ENCODE measurements around the gene ZNF860. TPM values are rescaled to one million over a fixed set of nuclear protein-coding genes. Genes with fewer than 3 reads are reported as not detected.
"Not testable (repeated sequence)": the region's sequence is repeated elsewhere in the genome, so short reads cannot be mapped to it uniquely, and the experiment has no call there.

The ZNF860 gene
- total and polyA plus RNA-seq, 5 experiments from 2014 or later: 1.1 to 2.1 TPM; not detected in 3

DNA sequence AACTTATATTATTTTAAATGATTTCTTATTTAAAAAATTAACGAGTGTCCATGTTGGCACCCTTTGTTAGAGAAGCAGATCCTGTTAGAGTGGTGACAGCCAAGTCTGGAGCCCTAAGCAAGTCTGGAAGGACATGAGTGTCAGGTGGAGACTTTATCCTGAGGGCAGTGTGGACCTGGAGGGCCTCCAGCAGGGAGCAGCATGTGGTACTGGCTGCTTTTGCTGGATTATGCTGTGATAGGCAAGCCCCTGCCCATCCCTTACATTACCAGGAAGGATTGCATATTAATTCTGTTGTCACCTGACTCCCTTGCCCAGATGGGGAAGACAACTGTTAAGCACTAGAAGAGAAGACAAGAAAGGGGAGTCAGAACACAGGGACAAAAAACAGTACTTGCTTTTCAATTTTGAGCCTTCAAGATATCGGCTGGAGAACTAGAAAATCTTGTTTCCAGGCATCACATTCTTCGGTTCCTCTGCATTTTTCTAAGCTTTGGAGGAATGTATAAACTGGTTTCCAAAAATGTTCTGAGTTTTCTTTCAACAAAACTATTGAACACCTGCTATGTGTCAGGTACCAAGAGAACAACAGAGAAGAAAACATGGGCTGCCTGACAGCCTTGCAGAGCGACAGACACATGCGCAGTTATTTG is 22.7 kb downstream of the ZNF860 start:
- POLR2A ChIA-PET: no interaction called here
- H3K27ac Mint-ChIP-seq: no peak overlapping the region
- peaks cover 8 to 48% (median 20%) of the 10 kb centered on the region in 5 donors for H3K27me3 Mint-ChIP-seq
- ATAC-seq: no peak
- H3K36me3 Mint-ChIP-seq: no peaks in the 10 kb centered on the region
- no peak overlapping the region for H3K4me3 Mint-ChIP-seq
- DNase-seq: no peak
- peaks cover 0 to 4% (median 0%) of the 10 kb centered on the region in 9 donors for H3K9me3 Mint-ChIP-seq
- H3K4me1 Mint-ChIP-seq: peaks cover 0 to 19% (median 4%) of the 10 kb centered on the region in 4 donors

DNA sequence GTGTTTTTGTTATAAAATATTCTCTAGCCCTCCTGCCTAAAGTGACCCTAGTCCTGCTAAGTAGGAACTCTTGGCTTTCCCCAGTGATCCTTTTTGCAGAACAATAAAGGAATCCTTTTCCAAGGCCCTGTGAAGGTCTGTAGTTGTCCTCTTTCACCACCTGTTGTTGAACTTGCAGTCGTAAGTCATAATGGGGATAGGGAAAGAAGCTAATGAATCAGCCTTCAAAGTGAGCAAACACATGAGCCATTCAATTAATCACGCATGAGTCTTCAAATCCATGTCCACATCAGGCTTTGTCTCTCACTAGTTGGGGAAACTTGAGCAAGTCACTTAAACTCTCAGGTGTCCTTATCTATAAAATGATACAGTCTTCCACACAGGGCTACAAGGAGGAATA is 27.6 kb downstream of the ZNF860 start:
- Mint-ChIP-seq H3K27me3 (peaks cover 6 to 37% (median 14%) of the 10 kb centered on the region in 5 donors), H3K4me1 (peaks cover 0 to 14% (median 7%) of the 10 kb centered on the region in 4 donors), H3K36me3 (peaks cover 0 to 2% (median 0%) of the 10 kb centered on the region in 3 donors), H3K27ac (no peak overlapping the region), H3K4me3 (no peak overlapping the region), H3K9me3 (peaks cover 0 to 4% (median 0%) of the 10 kb centered on the region in 9 donors)
- ATAC-seq: no peak
- DNase-seq: no peak
- POLR2A ChIA-PET: no interaction called here

DNA sequence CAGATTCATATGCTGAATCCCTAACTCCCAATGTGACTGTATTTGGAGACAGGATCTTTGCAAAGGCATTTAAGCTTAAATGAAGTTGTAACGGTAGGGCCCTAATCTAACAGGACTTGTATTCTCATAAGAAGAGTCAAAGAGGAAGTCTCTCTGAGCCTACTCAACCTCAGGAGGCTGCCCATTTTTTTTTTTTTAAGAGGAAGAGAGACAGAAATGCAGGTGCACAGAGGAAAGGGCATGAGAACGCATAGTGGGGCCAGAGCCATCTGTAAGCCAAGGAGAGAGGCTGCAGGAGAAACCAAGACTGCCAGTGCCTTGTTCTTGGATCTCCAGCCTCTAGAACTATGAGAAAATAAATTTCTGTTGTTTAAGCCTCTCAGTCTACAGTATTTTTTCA is 28.4 kb downstream of the ZNF860 start:
- peaks cover 0 to 2% (median 0%) of the 10 kb centered on the region in 3 donors for H3K36me3 Mint-ChIP-seq
- peaks cover 0 to 4% (median 0%) of the 10 kb centered on the region in 9 donors for H3K9me3 Mint-ChIP-seq
- H3K27ac Mint-ChIP-seq: no peak overlapping the region
- POLR2A ChIA-PET: no interaction called here
- no peak for DNase-seq
- peaks cover 6 to 32% (median 14%) of the 10 kb centered on the region in 5 donors for H3K27me3 Mint-ChIP-seq
- H3K4me1 Mint-ChIP-seq: peaks cover 0 to 14% (median 7%) of the 10 kb centered on the region in 4 donors
- no peak overlapping the region for H3K4me3 Mint-ChIP-seq
- ATAC-seq: no peak

DNA sequence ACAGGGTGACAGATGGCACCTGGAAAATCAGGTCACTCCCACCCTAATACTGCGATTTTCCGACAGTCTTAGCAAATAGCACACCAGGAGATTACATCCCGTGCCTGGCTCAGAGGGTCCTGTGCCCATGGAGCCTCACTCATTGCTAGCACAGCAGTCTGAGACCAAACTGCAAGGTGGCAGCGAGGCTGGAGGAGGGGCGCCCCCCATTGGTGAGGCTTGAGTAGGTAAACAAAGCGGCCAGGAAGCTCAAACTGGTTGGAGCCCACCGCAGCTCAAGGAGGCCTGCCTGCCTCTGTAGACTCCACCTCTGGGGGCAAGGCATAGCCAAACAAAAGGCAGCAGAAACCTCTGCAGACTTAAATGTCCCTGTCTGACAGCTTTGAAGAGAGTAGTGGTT is 29.1 kb downstream of the ZNF860 start:
- H3K36me3 Mint-ChIP-seq, H3K4me3 Mint-ChIP-seq, POLR2A ChIA-PET, H3K27ac Mint-ChIP-seq, H3K9me3 Mint-ChIP-seq, DNase-seq, ATAC-seq: not testable (repeated sequence)
- peaks cover 0 to 14% (median 7%) of the 10 kb centered on the region in 4 donors for H3K4me1 Mint-ChIP-seq
- peaks cover 6 to 32% (median 14%) of the 10 kb centered on the region in 5 donors for H3K27me3 Mint-ChIP-seq

DNA sequence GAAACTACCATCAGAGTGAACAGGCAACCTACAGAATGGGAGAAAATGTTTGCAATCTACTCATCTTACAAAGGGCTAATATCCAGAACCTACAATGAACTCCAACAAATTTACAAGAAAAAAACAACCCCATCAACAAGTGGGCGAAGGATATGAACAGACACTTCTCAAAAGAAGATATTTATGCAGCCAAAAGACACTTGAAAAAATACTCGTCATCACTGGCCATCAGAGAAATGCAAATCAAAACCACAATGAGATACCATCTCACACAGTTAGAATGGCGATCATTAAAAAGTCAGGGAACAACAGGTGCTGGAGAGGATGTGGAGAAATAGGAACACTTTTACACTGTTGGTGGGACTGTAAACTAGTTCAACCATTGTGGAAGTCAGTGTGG is 34.1 kb downstream of the ZNF860 start:
- POLR2A ChIA-PET, H3K9me3 Mint-ChIP-seq, DNase-seq, H3K4me1 Mint-ChIP-seq, H3K36me3 Mint-ChIP-seq, H3K27ac Mint-ChIP-seq, H3K4me3 Mint-ChIP-seq, ATAC-seq: not testable (repeated sequence)
- H3K27me3 Mint-ChIP-seq: peaks cover 1 to 23% (median 3%) of the 10 kb centered on the region in 5 donors

- Mint-ChIP-seq H3K4me3 (no peak overlapping the region), H3K27ac (no peak overlapping the region), H3K4me1 (peaks cover 0 to 7% (median 1%) of the 10 kb centered on the region in 4 donors), H3K9me3 (peaks cover 0 to 5% (median 0%) of the 10 kb centered on the region in 9 donors), H3K36me3 (no peaks in the 10 kb centered on the region), H3K27me3 (peaks cover 0 to 11% (median 3%) of the 10 kb centered on the region in 5 donors)
- ATAC-seq (no peak), DNase-seq (no peak)
- POLR2A ChIA-PET: no interaction called here
Observed at GRCh38 chr3:32017286-32017685, 35.7 kb downstream of the ZNF860 start.

DNA sequence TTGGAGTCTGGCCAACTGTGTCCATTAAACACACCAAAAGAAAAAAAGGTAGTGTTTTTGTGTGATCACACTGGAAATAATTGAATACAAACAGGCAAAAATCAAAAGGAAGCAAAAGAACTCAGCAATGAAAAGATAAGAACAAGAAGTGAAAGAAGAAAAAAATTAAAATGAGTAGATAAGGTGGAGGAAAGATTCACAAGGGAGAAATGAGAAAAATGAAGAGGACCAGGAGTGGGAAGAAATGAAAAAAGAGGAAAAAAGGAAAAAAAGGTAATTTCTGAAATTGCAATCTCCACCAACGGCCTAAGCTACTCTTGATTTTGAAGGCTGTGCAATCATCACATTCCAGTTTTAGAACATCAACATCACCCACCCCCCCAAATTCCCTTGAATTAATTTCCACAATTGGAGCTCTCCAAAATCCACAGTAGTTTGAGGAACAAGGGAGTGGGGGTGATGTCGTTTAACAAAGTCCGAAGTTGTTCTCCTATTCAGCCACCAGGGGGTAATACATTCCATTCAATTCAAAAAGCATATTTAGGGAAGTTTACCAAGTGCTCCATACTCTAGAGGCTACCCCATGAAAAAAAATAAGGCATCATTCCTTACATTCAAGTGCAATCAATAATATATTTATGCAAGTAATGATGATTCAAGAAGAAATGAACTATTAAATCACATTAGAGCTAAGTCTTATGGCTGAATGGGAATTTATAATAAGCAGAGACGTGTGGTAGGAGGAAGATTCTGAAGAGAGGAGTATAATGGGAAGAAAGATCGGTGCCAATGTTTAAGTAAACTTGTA is 37.4 kb downstream of the ZNF860 start:
- Mint-ChIP-seq H3K27me3 (peaks cover 0 to 9% (median 0%) of the 10 kb centered on the region in 5 donors), H3K4me3 (no peak overlapping the region), H3K36me3 (no peaks in the 10 kb centered on the region), H3K9me3 (peaks cover 0 to 5% (median 0%) of the 10 kb centered on the region in 9 donors), H3K4me1 (peaks cover 0 to 7% (median 1%) of the 10 kb centered on the region in 4 donors), H3K27ac (no peak overlapping the region)
- no peak for ATAC-seq
- peak in 4 of 10 donors; percentile 3 to 43 (median 41) for DNase-seq
- POLR2A ChIA-PET: interaction anchor here (0.6 kb wide), 1 partner anchor 817 kb away, joined by 5 read pairs; no protein-coding TSS in a partner anchor

DNA sequence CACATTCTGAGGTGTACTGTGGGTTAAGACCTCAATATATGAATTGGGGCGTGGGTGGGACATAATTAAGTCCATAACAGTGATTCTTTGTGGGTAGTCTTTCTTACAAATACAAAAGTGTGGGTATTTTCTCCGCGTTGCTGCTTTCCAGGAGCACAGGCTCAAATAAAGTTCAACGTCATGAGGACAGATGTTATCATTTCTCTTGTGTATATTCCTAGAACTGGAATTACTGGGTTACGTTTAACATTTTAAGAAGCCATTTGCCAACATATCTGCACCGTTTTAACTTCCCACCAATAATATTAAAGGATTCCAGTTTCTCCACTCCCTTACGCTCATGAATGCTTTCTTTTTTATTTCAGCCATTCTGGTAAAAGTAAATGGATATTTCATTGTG is 39.6 kb downstream of the ZNF860 start:
- Mint-ChIP-seq H3K4me3 (no peak overlapping the region), H3K4me1 (peaks cover 0 to 7% (median 1%) of the 10 kb centered on the region in 4 donors), H3K27ac (no peak overlapping the region), H3K36me3 (no peaks in the 10 kb centered on the region), H3K27me3 (peaks cover 0 to 9% (median 0%) of the 10 kb centered on the region in 5 donors), H3K9me3 (no peaks in the 10 kb centered on the region)
- DNase-seq (no peak), ATAC-seq (no peak)
- POLR2A ChIA-PET: no interaction called here

DNA sequence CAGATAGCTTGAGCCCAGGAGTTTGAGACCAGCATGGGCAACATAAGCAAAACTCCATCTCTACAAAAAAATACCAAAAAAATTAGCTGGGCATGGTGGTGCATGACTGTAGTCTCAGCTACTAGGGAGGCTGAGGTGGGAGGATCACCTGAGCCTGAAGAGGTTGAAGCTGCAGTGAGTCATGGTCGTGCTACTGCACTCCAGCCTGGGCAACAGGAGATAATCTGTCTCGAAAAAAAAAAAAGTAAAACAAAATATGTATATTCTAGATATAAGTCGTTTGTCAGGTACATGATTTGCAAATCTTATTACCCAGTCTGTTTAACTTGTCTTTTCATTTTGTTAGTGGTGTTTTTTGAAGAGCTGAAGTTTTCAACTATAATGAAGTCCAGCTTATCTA is 40.2 kb downstream of the ZNF860 start:
- Mint-ChIP-seq H3K9me3 (no peaks in the 10 kb centered on the region), H3K27me3 (peaks cover 0 to 9% (median 1%) of the 10 kb centered on the region in 5 donors), H3K4me1 (peaks cover 0 to 13% (median 1%) of the 10 kb centered on the region in 4 donors), H3K27ac (no peak overlapping the region), H3K36me3 (no peaks in the 10 kb centered on the region), H3K4me3 (no peak overlapping the region)
- no peak for DNase-seq
- ATAC-seq: no peak
- POLR2A ChIA-PET: interaction anchor here (1.1 kb wide), 1 partner anchor 93 kb away, joined by 3 read pairs; no protein-coding TSS in a partner anchor

DNA sequence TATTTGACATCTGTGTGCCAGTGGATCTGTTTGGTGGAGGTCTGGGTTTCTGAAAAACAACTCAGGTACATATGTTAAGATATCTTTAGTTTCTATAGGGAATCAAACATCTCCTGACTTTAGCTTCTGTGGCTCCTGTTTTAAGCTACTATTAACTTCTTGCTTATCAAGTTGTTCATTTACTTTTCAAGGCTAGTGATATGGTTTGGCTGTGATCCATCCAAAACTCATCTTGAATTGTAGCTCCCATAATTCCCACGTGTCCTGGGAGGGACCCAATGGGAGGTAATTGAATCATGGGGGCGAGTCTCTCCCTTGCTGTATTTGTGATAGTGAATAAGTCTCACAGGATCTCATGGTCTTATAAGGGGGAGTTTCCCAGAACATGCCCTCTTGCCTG is 41.4 kb downstream of the ZNF860 start:
- DNase-seq (no peak), ATAC-seq (no peak)
- POLR2A ChIA-PET: no interaction called here
- Mint-ChIP-seq H3K4me3 (no peak overlapping the region), H3K36me3 (no peaks in the 10 kb centered on the region), H3K27ac (no peak overlapping the region), H3K9me3 (no peaks in the 10 kb centered on the region), H3K27me3 (peaks cover 2 to 9% (median 5%) of the 10 kb centered on the region in 5 donors), H3K4me1 (peaks cover 0 to 13% (median 1%) of the 10 kb centered on the region in 4 donors)

DNA sequence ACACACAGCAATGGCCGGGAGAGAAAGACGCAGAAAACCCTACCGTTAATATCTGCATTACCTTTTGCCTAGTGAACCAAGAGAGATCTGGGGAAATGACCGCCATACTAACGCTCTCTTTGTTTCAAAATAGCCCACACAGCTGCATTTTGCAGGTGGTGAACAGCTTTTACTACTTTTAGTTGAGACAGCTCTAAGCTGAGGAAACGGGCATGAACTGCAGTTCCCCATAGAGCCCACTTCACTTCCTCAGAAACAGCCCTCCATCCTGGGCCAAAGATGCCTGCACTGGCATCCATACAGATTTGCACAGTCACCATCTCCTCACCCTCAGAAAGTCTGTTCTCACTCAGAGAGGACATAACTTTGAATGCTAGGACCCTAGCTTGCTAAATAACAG is 45.0 kb downstream of the ZNF860 start:
- H3K4me3 Mint-ChIP-seq: no peak overlapping the region
- peaks cover 0 to 8% (median 0%) of the 10 kb centered on the region in 4 donors for H3K4me1 Mint-ChIP-seq
- POLR2A ChIA-PET: interaction anchor here (0.6 kb wide), 1 partner anchor 271 kb away, joined by 3 read pairs; no protein-coding TSS in a partner anchor
- peaks cover 0 to 10% (median 2%) of the 10 kb centered on the region in 5 donors for H3K27me3 Mint-ChIP-seq
- no peak for DNase-seq
- no peaks in the 10 kb centered on the region for H3K36me3 Mint-ChIP-seq
- no peak for ATAC-seq
- H3K9me3 Mint-ChIP-seq: no peaks in the 10 kb centered on the region
- H3K27ac Mint-ChIP-seq: no peak overlapping the region

DNA sequence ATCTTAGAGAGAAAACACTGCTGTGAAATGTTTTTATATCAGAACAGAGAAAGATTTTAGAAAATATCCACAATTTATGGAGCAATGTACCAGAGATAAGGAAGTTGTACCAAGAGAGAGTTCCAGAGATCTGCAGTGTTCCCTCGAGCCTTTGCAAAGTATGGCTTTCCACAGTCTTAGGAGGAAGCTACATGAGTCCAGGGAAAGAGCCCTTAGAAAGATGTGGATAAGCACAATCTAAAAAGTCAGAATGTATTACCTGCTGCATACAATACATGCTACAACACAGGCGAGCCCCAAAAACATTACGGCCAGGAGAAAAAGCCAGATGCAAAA is 56.4 kb downstream of the ZNF860 start:
- ATAC-seq: no peak
- Mint-ChIP-seq H3K36me3 (peaks cover 0 to 11% (median 9%) of the 10 kb centered on the region in 3 donors), H3K9me3 (peaks cover 7 to 24% (median 11%) of the 10 kb centered on the region in 9 donors), H3K4me3 (no peak overlapping the region), H3K27ac (no peak overlapping the region), H3K4me1 (no peaks in the 10 kb centered on the region), H3K27me3 (peaks cover 0 to 19% (median 2%) of the 10 kb centered on the region in 5 donors)
- POLR2A ChIA-PET: no interaction called here
- no peak for DNase-seq

GRCh38 chr3:32041316-32041715 is 59.8 kb downstream of the ZNF860 start:
- Mint-ChIP-seq H3K9me3 (peaks cover 7 to 35% (median 17%) of the 10 kb centered on the region in 9 donors), H3K27ac (no peak overlapping the region), H3K36me3 (peaks cover 0 to 17% (median 9%) of the 10 kb centered on the region in 3 donors), H3K4me3 (no peak overlapping the region), H3K27me3 (no peaks in the 10 kb centered on the region), H3K4me1 (no peaks in the 10 kb centered on the region)
- ATAC-seq (no peak), DNase-seq (no peak)
- POLR2A ChIA-PET: no interaction called here
